ENCODE data around the gene MACROD1.

Gene MACROD1

DNA sequence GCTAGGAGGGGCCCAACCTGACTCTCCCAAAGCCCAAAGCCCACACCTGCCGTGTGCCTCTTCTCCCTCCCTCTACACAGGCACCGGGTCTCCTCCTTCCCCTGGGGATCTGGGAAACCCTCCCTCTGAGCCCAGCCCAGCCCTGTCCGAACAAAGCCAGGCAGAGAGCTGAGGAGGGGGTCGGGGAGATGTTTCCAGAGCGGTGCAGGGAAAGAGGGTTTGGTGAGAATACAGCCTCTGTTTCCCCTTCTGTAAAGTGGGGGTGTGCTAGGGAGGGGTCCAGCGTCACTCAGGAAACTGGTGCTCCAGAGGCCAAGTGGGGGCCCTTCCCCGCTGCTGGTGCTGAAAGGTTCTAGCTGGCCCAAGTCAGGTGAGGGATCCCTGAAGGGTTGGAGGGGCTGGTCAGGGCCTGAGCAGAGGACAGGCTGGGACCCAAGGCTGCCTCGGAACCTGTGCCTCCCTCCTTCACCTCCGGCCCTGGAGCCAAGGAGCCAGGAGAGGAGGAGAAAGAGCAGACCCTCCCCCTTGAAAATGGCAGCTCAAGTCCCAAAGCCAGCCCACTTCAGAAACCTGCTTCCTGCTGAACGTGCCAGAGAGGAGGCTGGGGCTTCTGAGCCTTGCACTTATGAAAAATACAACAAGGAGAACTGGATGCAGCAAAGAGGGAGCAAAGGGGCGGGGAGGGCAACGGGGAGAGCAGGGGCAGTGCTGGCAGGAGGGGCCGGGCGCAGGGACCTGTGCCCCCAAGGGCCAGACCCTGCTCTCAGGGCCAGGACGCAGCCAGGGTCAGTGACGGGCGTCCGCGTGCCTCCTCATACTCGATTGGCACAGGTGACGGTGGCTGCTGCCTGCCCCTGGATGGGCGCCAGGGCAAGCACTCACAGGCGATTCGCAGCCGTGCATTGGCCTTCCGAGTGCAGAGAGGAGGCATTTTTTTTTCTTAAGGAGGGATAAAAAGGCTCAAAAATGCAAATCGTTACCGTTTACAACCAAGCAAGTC is 43.2 kb downstream of the MACROD1 start:
- no peak for DNase-seq (ENCODE audit: insufficient read length, low spot score)
- FAIRE-seq, result no peak
- TF ChIP-seq, protein P1, sequence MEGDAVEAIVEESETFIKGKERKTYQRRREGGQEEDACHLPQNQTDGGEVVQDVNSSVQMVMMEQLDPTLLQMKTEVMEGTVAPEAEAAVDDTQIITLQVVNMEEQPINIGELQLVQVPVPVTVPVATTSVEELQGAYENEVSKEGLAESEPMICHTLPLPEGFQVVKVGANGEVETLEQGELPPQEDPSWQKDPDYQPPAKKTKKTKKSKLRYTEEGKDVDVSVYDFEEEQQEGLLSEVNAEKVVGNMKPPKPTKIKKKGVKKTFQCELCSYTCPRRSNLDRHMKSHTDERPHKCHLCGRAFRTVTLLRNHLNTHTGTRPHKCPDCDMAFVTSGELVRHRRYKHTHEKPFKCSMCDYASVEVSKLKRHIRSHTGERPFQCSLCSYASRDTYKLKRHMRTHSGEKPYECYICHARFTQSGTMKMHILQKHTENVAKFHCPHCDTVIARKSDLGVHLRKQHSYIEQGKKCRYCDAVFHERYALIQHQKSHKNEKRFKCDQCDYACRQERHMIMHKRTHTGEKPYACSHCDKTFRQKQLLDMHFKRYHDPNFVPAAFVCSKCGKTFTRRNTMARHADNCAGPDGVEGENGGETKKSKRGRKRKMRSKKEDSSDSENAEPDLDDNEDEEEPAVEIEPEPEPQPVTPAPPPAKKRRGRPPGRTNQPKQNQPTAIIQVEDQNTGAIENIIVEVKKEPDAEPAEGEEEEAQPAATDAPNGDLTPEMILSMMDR (IDR thresholded peaks at IDR 0.05; ENCODE audit: insufficient read depth, missing control alignments), result no peak

DNA sequence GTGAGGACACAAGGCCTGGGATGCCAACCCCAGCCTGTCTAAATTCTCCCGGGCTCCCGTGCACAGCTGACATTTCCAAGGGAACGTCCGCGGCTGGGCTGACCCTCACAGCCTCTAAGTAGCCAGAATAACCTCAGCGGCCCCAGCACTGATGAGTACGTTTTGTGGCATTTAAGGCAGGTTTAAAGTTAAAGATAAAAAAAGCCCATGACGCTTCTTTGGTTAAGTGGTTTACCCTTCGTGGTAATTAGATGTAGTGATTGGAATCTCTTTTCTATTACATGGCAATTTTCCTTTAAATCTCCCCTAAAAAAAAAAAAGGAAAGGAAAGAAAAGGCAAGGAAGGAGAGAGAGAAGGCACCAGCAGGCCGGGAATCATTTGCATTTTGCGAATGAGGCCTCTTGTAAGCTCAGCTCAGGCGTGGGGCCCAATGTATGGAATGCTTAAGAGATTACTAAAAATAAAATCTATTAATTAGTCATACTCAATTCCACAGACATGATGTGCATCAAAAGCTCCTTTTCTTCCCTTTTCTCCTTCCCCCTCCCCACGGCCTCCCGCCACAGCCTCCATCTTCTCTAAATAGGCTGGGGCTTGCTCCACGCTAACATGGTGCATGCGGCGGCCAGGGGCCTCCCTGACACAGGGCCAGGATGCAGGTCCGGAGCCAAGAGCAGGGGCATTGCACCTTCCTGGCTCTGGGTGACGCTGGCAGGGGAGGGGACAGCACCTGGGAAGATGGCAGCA is 44.1 kb downstream of the MACROD1 start:
- TF ChIP-seq, protein P1 (IDR thresholded peaks at IDR 0.05; ENCODE audit: insufficient read depth, missing control alignments), result no peak

DNA sequence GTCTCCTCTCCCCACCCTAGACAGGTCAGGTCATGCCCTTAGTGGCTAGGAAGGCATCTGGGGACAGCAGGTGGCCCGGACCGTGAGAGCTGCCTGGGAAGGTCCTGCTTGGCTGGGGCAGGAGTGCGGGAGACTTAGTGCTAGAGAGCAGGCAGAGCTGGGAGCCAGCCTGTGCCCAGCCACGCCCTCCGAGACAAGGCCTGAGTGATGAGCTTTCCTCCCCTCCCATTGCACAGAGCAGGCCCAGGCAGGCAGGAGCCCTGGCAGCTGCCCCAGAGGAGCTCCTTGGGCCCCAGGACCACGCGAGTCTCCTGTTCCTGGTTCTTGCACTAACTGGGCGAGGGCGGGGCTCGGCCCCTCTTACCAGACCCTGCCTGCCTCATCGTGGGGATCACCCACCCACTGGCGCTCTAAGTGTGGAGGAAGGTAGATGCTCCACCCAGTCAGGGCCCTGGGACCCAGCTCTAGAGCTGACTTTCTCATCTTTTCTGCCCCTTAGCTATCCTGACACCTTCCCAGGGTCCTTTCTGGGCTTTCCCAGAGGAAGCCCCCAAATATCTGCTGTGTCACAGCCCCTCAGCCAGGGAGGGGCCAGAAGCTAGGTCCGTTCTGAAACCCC is 44.9 kb downstream of the MACROD1 start:
- FAIRE-seq (no peak), DNase-seq (ENCODE audit: insufficient read length, low spot score) (no peak)
- TF ChIP-seq, protein P1 (IDR thresholded peaks at IDR 0.05; ENCODE audit: insufficient read depth, missing control alignments), result no peak

More for the DNA sequence above, 44.1 kb downstream of the MACROD1 start:
- no peak for FAIRE-seq
- no peak for DNase-seq (ENCODE audit: insufficient read length, low spot score)

DNA sequence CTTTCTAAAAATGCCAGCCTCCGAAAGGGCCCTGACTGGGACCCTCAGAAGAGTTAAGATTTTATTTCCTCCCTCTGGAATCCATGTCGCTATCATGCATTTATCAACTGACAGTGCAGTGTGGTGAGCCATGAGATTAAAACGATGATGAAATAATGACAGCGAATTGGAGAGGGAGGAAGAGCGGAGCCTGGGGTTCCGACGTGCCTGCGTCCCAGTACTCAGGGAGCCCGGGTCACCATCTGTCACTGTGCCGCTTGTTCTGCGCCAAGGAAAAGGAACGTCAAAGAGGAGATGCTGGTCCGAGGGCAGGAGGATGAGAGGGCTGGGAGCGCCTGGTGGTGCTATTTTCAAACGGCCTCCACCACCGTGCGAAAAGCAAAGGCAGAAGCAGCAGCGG is 46.2 kb downstream of the MACROD1 start:
- FAIRE-seq, result no peak
- TF ChIP-seq, protein P1 (IDR thresholded peaks at IDR 0.05; ENCODE audit: insufficient read depth, missing control alignments), result no peak
- DNase-seq (ENCODE audit: insufficient read length, low spot score), result no peak

DNA sequence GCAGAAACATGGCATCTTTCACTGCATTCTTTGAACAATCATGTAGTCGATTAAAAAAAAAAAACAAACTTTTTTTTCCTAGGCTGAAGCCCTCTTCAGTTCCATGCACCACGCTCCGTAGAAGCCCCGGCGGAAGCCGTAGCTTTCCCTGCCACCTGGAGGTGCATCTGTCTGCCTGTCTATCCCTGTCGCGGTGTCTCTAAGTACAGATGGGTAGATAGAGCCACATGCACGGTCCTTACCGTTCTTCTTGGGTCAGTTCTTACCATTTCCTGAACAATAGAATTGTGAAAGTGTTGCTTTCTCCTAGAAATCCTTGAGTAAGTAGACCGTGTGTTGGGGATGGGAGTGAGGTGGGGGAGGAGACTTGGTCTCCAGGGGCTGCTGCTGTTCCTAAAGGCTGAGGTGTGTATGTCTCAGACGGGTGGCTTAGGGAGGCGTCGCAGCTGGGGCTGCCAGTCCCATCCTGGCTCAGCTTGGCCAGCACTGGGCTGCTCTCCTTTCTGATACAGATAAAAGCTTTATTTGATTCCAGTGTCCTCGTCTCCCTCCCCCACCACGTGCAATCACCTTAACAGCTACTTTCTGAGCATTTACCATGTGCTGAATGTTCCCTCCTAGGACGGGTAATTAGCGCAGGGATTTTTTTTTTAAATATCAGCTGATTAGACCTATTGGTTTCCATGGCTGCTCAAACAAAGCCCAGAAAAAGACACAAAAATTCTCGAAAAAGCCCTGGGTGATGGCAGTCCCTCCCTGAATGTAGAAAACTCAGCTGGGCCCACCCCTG is 46.8 kb downstream of the MACROD1 start:
- FAIRE-seq (no peak), DNase-seq (ENCODE audit: insufficient read length, low spot score) (peak; percentile 72)
- TF ChIP-seq, protein P1 (IDR thresholded peaks at IDR 0.05; ENCODE audit: insufficient read depth, missing control alignments), result no peak

DNA sequence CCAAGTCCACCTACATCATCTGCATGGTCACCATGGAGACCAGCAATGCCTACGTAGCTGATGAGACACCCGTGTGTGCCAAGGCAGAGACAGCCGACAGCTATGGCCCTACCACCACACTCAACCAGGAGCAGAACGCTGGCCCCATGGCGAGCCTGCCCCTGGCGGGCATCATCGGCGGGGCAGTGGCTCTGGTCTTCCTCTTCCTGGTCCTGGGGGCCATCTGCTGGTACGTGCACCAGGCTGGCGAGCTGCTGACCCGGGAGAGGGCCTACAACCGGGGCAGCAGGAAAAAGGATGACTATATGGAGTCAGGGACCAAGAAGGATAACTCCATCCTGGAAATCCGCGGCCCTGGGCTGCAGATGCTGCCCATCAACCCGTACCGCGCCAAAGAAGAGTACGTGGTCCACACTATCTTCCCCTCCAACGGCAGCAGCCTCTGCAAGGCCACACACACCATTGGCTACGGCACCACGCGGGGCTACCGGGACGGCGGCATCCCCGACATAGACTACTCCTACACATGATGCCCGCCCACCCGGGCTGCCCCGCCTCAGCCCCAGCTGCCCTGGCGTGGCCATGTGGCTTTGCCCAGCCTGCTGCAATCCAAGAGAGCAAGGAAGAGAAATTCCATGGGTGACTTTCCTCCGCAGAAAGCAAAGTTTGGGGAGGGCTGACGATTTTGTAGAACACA is 48.0 kb downstream of the MACROD1 start:
- FAIRE-seq (no peak), DNase-seq (ENCODE audit: insufficient read length, low spot score) (no peak)
- TF ChIP-seq, protein P1 (IDR thresholded peaks at IDR 0.05; ENCODE audit: insufficient read depth, missing control alignments), result no peak
